Panc1 (cell line): Measurements from ENCODE around the gene LRRFIP1.

Experiments
- CTCF ChIP-seq: fragments of 450-650 bp; IDR thresholded peaks from 2 replicates; pipeline ENCODE4 v1.5.1; 2017; ENCODE audit warnings: mild to moderate bottlenecking
- POLR2AphosphoS5 ChIP-seq: IDR thresholded peaks from 2 replicates; pipeline ENCODE4 v1.6.1; 2012; ENCODE audit warnings: mild to moderate bottlenecking, low read depth, low read length, moderate library complexity
- REST ChIP-seq, 2 experiments: IDR thresholded peaks; 2 replicates each; pipeline ENCODE4 v1.6.1; 2011 to 2012; ENCODE audit warnings: low read depth in 2 of 2, control low read depth in 1 of 2, low read length in 1 of 2, mild to moderate bottlenecking in 1 of 2, moderate library complexity in 1 of 2; ENCODE audit not compliant: insufficient read depth in 1 of 2

- TF ChIP-seq CTCF = no peak
- TF ChIP-seq POLR2AphosphoS5 = no peak
- no peak for TF ChIP-seq REST (IDR thresholded peaks at IDR 0.05; ENCODE audit: insufficient read depth in 1 of 2, low read depth in 2 of 2, low read length in 1 of 2)
Observed at GRCh38 chr2:237801466-237801865, 174.1 kb downstream of the LRRFIP1 start.
